ENCODE data around the gene NDST3.

GRCh38 chr4:118102195-118102594, 67.9 kb downstream of the NDST3 start:
- TF ChIP-seq, protein P1, sequence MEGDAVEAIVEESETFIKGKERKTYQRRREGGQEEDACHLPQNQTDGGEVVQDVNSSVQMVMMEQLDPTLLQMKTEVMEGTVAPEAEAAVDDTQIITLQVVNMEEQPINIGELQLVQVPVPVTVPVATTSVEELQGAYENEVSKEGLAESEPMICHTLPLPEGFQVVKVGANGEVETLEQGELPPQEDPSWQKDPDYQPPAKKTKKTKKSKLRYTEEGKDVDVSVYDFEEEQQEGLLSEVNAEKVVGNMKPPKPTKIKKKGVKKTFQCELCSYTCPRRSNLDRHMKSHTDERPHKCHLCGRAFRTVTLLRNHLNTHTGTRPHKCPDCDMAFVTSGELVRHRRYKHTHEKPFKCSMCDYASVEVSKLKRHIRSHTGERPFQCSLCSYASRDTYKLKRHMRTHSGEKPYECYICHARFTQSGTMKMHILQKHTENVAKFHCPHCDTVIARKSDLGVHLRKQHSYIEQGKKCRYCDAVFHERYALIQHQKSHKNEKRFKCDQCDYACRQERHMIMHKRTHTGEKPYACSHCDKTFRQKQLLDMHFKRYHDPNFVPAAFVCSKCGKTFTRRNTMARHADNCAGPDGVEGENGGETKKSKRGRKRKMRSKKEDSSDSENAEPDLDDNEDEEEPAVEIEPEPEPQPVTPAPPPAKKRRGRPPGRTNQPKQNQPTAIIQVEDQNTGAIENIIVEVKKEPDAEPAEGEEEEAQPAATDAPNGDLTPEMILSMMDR (IDR thresholded peaks at IDR 0.05): no peak
- TF ChIP-seq EP300 (IDR thresholded peaks at IDR 0.05) (no peak), POLR2AphosphoS5 (IDR thresholded peaks at IDR 0.05) (no peak)

All from gastroesophageal sphincter (tissue), 3 donors.